ENCODE results near the gene NAALADL2.

GRCh38 chr3:175326041-175326440, 466.9 kb downstream of the NAALADL2 start:
- TF ChIP-seq, protein P1, sequence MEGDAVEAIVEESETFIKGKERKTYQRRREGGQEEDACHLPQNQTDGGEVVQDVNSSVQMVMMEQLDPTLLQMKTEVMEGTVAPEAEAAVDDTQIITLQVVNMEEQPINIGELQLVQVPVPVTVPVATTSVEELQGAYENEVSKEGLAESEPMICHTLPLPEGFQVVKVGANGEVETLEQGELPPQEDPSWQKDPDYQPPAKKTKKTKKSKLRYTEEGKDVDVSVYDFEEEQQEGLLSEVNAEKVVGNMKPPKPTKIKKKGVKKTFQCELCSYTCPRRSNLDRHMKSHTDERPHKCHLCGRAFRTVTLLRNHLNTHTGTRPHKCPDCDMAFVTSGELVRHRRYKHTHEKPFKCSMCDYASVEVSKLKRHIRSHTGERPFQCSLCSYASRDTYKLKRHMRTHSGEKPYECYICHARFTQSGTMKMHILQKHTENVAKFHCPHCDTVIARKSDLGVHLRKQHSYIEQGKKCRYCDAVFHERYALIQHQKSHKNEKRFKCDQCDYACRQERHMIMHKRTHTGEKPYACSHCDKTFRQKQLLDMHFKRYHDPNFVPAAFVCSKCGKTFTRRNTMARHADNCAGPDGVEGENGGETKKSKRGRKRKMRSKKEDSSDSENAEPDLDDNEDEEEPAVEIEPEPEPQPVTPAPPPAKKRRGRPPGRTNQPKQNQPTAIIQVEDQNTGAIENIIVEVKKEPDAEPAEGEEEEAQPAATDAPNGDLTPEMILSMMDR (IDR thresholded peaks at IDR 0.05; ENCODE audit: poor library complexity) = no peak
- TF ChIP-seq EZH2 (IDR thresholded peaks at IDR 0.05; ENCODE audit: borderline replicate concordance) (no peak), EZH2phosphoT487 (IDR thresholded peaks at IDR 0.05; ENCODE audit: low read depth, severe bottlenecking, unreplicated experiment) (no peak)

Measured in hepatocyte (in vitro differentiated cells).